Left cardiac atrium (tissue), 4 donors: ENCODE data around the gene KCNK17. TPM values are rescaled to one million over a fixed set of nuclear protein-coding genes. Genes with fewer than 3 reads are reported as not detected.

Experiments
- ATAC-seq, 2 donors: fragments of 200-7000 bp; cut with Tn5 transposase; one replicate each; pipeline ENCODE4 v1.9.1; 2020; ENCODE audit warnings: mild to moderate bottlenecking in 2 of 2, moderate library complexity in 2 of 2
- DNase-seq: peaks from one replicate; pipeline ENCODE4 v3.0.0-alpha.2; 2020
- intact Hi-C, 2 donors: fragments of 100-400 bp; cut with DNase I; formaldehyde crosslinking; loops; one replicate each; pipeline versions ENCODE4 v1.14.1 to v1.15.1; 2022 to 2023
- long read RNA-seq: library from polyadenylated mRNA; unstranded; transcript quantifications from one replicate; pipeline ENCODE4 v2.0.0, GENCODE V29; 2021
- total RNA-seq, 2 donors: library from RNA; stranded (reverse); fragmentation: NEBNext Ultra II Directional; extraction: Animal tissue kit (Norgen Biotek cat#: 25700); gene quantifications; one replicate each; pipeline ENCODE4 v1.2.1, GENCODE V29; 2021
- donor health status: DM: no; HTN: yes; CAD: no.
- donor health status: DM: no; HTN: yes; CAD: no; lungs with severe emphysema.
- donor health status: DM: yes; HTN: yes; CAD: no.
- donor health status: Dilated cardiomyopathy.

KCNK17 gene, protein sequence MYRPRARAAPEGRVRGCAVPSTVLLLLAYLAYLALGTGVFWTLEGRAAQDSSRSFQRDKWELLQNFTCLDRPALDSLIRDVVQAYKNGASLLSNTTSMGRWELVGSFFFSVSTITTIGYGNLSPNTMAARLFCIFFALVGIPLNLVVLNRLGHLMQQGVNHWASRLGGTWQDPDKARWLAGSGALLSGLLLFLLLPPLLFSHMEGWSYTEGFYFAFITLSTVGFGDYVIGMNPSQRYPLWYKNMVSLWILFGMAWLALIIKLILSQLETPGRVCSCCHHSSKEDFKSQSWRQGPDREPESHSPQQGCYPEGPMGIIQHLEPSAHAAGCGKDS
- total RNA-seq, result 1 to 10 TPM in 1 of 2 donors, under 1 TPM in 1; 0.53 to 1.1 TPM
- long read RNA-seq, partial matches to known transcripts, result 1 of 2 reads
- long read RNA-seq, other reads (novel, unspliced or antisense), result 0 of 2 reads

- ATAC-seq, result peak; percentile 11 to 12
- intact Hi-C loops, result loop anchor here in 1 of 2 donors (5.0 kb wide), 1 partner anchor 442 kb away; no protein-coding TSS in a partner anchor
- no peak for DNase-seq
Observed at GRCh38 chr6:39314273-39314795, at the start of gene KCNK17. Gene KCNK17, minus strand, starts transcription at chr6:39314419. Its CDS starts 99 bp downstream, at chr6:39314320.

- ATAC-seq (no peak), DNase-seq (no peak)
- intact Hi-C loops, result loop anchor here in 1 of 2 donors (10.0 kb wide), 1 partner anchor 952 kb away; no protein-coding TSS in a partner anchor
Observed at GRCh38 chr6:39363280-39363679, 49.1 kb upstream of the KCNK17 start.

DNA sequence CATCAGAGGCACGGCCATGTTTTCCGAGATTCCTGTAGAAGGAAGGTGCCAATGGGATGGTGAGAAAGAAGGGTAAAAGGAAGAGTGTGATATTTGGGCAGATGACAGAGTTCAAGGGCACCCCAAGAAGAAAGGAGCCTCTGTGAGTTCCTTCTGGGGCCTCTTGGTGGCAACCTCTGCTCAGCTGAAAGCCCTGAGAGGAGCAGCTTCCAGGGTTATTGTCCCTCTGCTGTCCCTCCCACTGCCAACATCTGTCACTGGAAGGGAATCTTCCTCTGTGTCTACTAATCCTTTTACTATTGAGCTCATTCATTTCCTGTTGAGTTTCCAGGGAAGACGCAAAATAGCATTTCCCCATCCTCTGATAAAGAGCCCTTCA is 48.3 kb upstream of the KCNK17 start:
- peak; percentile 16 to 57 for ATAC-seq

DNA sequence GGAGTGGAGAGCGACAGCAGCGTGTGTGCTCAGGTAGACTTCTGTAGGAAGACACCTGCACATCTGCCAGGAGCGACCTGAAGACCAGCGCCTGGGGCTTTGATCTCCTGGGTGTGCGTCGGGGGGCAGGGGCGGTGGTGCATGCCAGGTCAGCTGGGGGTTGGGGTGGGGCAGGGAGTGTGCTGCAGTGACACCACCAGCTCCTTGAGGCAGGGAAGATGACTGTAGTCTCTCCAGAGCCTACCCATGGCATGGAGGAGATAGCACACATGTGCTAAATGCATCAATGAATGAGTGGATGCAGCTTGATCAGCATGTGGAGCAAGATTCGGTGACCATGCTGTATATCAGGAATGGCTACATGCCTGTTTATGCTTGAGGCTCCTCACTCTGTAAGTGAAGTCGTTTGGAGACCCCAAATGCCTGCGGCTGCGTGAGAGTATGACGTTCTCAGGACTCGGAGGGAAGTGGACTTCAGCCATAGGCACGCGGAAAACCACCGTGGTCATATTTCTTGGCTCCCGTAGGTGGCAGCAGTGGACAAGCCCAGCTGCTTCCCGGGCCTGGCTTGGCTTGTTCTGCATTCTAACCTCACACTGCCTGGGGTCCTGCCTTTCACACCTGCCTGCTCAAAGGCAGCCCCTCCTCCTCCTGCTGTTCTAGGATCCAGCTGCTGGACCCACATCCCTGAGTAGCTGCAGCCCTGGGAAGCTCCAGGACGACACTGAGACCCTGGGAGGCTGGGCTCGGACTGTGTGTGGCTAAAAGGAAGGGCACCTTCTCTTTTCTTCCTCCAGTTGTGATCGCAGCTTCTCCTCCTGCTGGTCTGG is 47.7 kb upstream of the KCNK17 start:
- peak; percentile 62 for DNase-seq
- intact Hi-C loops, result loop anchor here in 1 of 2 donors (10.0 kb wide), 1 partner anchor 953 kb away; no protein-coding TSS in a partner anchor

More for the DNA sequence above, 48.3 kb upstream of the KCNK17 start:
- intact Hi-C loops, result loop anchor here in 1 of 2 donors (10.0 kb wide), 1 partner anchor 952 kb away; no protein-coding TSS in a partner anchor
- no peak for DNase-seq

DNA sequence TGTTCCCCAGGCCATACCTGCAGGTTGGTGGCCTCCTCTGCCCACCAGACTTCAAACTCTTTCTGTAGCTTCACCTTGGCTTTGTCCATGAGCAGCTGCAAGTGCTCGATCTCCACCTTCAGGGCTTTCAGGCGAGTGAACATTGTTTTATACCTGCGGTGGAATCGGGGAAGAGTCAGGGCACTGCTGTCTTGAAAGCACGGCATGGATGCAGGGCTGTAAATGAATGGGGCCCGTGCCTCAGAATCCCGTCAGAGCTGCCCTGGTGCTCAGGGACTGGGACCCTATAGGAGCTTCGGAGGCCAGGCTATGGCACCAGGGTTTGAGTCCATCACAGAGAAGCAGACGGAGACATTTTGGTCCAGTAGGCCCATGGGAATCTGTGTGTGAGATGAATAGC is 46.2 kb upstream of the KCNK17 start:
- ATAC-seq, result no peak
- intact Hi-C loops, result loop anchor here in 1 of 2 donors (10.0 kb wide), 1 partner anchor 954 kb away; no protein-coding TSS in a partner anchor

More for the DNA sequence above, 47.7 kb upstream of the KCNK17 start:
- peak; percentile 82 to 83 for ATAC-seq

DNA sequence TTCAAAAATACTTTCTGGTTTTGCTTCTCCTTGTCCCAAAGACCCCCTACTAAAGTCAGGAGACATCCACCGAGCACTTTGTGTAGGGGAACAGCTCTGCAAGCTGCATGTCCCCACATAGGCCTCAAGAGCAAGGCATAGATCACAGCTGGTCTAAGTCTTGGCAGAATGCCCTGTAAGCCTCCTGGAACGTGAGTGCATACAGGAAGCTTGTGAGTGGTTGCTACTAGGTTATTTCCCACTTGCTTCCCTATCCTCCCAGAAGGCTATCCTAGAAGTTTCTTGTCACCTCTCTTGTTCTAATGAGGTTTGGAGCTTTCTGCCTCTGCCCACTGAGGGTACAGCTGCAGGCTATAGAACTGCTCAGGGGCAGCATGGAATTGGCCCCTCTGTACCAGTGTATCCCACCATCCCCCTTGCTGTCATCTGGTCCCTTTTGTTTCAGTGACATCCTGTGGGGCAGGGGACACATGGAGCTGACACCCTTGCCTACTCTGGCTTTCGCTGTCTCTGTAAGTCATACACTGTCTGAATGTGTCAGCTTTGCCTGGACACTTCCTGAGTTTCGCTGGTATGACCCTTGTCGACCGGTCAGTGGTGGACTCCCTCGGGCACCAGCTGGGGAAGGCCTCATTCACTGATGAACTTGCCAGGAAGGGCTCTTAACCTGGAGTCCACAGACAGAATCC is 43.9 kb upstream of the KCNK17 start:
- DNase-seq (no peak), ATAC-seq (peak in 1 of 2 donors; percentile 45)
- intact Hi-C loops, result no loop called here

More for the DNA sequence above, 46.2 kb upstream of the KCNK17 start:
- no peak for DNase-seq

DNA sequence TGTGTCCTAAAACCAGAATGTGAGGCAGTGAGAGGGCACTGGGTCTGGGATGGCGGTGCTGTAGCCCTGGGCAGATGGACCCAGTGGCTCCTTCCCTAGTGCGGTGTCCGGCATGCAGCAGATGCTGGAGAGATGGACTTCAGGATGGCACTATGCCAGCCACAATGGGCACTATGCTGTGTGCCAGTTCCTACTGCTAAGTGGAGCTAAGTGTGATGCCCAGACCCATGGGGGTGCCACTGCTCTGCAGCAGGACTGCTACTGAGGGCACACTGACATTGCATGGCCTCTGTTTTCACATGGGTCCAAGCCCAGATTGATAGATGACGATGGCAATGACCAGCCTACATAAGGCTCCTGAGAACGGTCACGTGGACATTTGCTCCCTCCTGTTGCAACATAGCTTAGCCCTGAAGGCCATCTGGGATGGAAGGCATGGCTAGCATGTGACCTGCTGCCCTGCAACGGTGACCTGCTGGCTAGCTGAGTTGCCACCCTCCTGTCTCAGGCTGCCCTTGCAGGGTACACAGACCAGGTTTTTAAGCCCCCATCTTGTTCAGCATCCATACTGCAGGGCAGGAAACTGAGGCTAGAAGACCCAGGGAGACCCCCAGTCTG is 39.6 kb upstream of the KCNK17 start:
- ATAC-seq (peak; percentile 26 to 86), DNase-seq (no peak)
- intact Hi-C loops, result no loop called here

- ATAC-seq (no peak), DNase-seq (no peak)
- intact Hi-C loops, result no loop called here
Observed at GRCh38 chr6:39350723-39351505, 36.7 kb upstream of the KCNK17 start.

GRCh38 chr6:39348740-39349139 is 34.5 kb upstream of the KCNK17 start:
- ATAC-seq (no peak), DNase-seq (no peak)
- intact Hi-C loops, result no loop called here

DNA sequence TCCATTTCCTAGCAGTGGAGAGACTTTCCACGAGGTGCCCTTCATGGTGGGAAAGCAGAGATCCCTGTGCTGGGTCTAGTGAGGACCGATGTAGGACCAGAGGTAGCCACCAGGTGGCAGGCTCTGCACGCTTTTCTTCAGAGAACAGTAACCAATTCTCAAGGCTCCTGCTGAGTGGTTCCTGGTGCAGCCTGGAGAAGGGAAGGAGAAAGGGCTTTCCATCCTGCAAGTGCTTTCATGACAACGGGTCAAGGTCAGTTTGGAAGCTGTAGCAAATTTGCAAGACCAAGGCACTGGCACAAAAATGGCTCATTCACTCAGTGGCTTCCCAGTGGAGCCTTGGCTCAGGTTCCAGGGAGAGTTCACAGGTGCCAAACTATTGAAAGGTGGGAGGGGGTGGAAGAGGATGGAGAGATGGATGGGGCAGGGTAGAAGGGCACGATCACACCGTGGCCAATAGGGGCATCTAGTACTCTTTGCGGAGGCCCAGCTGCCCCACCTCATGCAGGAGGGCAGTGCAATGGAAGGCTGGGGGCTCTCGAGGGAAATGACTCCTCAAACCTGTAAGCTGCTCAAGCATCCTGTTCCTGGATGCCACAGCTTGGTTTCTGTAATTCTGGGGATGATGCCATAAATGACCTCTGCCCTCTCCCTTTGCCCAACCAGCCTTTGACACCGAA is 33.8 kb upstream of the KCNK17 start:
- intact Hi-C loops, result no loop called here
- ATAC-seq, result peak; percentile 69 to 80
- DNase-seq, result peak; percentile 70

GRCh38 chr6:39347206-39347605 is 33.0 kb upstream of the KCNK17 start:
- intact Hi-C loops, result no loop called here
- DNase-seq (no peak), ATAC-seq (peak in 1 of 2 donors; percentile 39)

GRCh38 chr6:39344821-39345280 is 30.6 kb upstream of the KCNK17 start:
- intact Hi-C loops, result no loop called here
- ATAC-seq (no peak), DNase-seq (no peak)

GRCh38 chr6:39343396-39343870 is 29.2 kb upstream of the KCNK17 start:
- ATAC-seq (no peak), DNase-seq (no peak)
- intact Hi-C loops, result no loop called here

DNA sequence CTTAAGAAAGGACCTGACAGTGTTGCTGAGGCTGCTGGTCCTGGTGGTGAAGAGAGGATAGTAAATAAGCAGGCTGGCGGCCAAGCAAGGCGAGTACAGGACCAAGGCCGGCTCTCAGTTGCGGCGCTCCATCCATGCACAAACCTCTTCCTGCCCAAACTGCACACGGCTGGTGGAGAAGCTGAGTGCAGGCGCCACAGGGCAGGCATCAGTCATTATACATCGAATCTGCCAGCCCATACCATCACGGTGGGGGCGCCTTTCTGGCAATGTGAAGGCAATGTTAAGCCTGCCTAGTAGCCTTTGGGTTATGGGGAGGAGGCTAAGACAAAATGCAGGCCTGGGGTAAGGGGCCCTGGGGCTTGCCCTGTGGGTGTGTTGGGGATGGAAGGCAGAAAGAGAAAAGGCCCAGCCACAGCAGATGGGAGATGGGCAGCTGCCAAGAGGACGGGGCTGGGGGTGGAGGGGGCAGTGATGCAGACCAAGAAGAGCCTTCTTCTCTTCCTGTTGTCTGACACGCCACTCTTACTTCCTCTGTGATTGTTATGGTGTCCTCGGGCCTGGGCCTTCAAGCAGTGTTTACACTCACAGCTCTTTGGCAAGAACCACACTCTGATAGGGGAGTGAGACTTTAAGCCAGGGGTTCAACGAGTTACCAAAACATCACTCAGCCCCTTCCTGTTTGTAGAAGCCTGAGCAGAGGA is 28.6 kb upstream of the KCNK17 start:
- intact Hi-C loops, result no loop called here
- peak; percentile 24 for DNase-seq
- ATAC-seq, result peak in 1 of 2 donors; percentile 18

- ATAC-seq, result peak in 1 of 2 donors; percentile 8
- intact Hi-C loops, result no loop called here
Observed at GRCh38 chr6:39341937-39342336, 27.7 kb upstream of the KCNK17 start.

DNA sequence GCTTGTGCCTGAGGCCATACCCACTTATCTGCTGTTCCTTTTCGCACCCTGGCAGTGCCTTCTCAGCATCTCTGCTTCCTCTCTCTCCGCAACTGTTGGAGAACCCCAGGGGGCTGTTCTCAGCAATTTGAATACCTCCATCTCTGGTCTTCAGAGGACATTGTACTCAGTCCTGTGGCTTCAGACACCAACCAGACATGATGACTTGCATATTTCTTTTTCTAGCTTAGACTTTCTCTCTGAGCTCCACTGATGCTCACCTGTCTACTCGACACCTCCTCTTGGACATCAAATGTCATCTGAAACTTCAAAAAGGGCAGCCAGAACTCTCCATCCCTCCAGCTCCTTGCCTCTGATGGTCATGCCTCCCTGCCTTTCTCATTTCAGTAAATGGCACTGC is 27.1 kb upstream of the KCNK17 start:
- DNase-seq, result no peak
- intact Hi-C loops, result no loop called here
- no peak for ATAC-seq

More at GRCh38 chr6:39341937-39342336, 27.7 kb upstream of the KCNK17 start:
- DNase-seq, result no peak
